ENCODE results near the gene CELA3A.
"Not testable (repeated sequence)": the region's sequence is repeated elsewhere in the genome, so short reads cannot be mapped to it uniquely, and the experiment has no call there.

GRCh38 chr1:22014575-22015206, 13.2 kb downstream of the CELA3A start:
- not testable (repeated sequence) for TF ChIP-seq POLR2A (IDR thresholded peaks at IDR 0.05); CTCF (IDR thresholded peaks at IDR 0.05 in 8 of 11, conservative IDR thresholded peaks at IDR 0.05 in 3 of 11)

Measured in spleen (tissue), 7 donors.